MM.1S (cell line): Measurements from ENCODE around the gene PDE12.

Experiments used
- EZH2 ChIP-seq: fragments of 300-600 bp; sonication (generic); optimal IDR thresholded peaks from 2 replicates; pipeline ENCODE3; 2017; ENCODE audit warnings: low read depth, mild to moderate bottlenecking, antibody characterized with exemption, low read length, mixed read lengths
- EZH2phosphoT487 ChIP-seq: fragments of 300-600 bp; sonication (generic); IDR thresholded peaks from 2 replicates; pipeline ENCODE4 v1.6.1; 2018; ENCODE audit warnings: antibody characterized with exemption, low read length
- TF ChIP-seq, protein P1 (sequence below): fragments of 300-600 bp; sonication (generic); IDR thresholded peaks from 2 replicates; pipeline ENCODE4 v1.5.1; 2016; ENCODE audit warnings: antibody characterized with exemption, low read length, mixed read lengths

DNA sequence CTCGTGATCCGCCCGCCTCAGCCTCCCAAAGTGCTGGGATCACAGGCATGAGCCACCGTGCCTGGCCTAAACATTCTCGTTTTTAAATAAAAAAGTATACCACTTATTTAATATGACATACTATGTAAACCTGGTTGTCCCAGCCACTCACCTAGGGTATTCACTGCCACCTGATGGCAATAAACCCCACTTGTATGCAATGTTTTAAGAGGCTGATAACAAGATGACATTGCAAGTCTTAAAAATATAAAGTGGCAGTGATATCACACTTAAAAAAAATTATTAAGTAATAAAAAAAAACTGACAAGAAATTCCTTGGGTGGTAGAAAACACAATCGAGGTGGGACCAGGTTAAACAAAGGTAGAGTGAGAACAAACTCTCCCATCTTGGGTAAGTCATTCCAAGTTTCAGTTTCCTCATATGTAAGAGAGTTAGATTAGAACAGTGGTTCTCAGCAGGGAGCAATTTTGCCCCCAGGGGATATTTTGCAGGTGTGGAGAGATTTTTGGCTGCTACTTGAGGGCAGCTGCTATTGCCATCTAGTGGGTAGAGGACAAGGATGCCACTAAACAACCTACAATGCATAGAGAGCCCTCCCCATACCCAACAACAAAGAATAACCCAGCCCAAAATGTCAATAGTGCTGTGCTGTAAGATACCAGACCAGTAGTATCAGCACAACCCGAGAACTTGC is 26.5 kb downstream of the PDE12 start:
- TF ChIP-seq, protein P1, sequence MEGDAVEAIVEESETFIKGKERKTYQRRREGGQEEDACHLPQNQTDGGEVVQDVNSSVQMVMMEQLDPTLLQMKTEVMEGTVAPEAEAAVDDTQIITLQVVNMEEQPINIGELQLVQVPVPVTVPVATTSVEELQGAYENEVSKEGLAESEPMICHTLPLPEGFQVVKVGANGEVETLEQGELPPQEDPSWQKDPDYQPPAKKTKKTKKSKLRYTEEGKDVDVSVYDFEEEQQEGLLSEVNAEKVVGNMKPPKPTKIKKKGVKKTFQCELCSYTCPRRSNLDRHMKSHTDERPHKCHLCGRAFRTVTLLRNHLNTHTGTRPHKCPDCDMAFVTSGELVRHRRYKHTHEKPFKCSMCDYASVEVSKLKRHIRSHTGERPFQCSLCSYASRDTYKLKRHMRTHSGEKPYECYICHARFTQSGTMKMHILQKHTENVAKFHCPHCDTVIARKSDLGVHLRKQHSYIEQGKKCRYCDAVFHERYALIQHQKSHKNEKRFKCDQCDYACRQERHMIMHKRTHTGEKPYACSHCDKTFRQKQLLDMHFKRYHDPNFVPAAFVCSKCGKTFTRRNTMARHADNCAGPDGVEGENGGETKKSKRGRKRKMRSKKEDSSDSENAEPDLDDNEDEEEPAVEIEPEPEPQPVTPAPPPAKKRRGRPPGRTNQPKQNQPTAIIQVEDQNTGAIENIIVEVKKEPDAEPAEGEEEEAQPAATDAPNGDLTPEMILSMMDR, result peak; percentile 39
- TF ChIP-seq EZH2phosphoT487 (no peak), EZH2 (no peak)
